HG02885 (cell line): Measurements from ENCODE around the gene MACROH2A1.
"Not testable (repeated sequence)": the region's sequence is repeated elsewhere in the genome, so short reads cannot be mapped to it uniquely, and the experiment has no call there.

Source experiments
- ATAC-seq: cut with Tn5 transposase; IDR thresholded peaks from one replicate; pipeline ENCODE4 v1.9.1; 2021; ENCODE audit warnings: mild to moderate bottlenecking; ENCODE audit not compliant: unreplicated experiment, poor library complexity

The MACROH2A1 gene

GRCh38 chr5:135382981-135383380, 16.1 kb downstream of the MACROH2A1 start:
- no peak for ATAC-seq

DNA sequence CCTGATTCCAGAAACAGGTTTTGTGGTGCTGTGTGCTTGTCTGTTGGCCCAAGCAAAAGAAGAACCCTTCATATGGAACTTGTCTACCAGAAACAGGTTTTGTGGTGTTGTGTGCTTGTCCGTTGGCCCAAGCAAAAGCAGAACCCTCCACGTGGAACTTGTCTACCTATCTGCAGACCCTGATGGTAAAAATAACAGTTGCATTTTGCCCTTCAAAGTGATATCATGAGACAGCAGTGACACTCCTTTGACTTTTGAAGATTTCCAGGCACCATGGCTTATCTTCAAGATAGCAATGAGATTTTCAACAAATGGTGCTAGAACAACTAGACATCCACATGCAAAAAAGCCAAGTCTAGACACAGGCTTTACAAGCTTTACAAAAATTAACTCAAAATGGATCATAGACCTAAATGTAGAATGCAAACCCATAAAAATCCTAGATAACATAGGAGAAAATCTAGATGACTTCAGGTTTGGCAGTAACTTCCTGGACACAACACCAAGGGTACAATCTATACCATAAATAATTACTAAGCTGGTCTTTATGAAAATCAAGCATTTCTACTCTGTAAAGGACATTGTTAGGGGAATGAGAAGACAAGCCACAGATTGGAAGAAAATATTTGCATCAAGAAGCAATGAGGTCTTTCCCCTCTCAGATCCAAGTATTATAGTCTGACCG, 16.8 kb downstream of the MACROH2A1 start:
- no peak for ATAC-seq

DNA sequence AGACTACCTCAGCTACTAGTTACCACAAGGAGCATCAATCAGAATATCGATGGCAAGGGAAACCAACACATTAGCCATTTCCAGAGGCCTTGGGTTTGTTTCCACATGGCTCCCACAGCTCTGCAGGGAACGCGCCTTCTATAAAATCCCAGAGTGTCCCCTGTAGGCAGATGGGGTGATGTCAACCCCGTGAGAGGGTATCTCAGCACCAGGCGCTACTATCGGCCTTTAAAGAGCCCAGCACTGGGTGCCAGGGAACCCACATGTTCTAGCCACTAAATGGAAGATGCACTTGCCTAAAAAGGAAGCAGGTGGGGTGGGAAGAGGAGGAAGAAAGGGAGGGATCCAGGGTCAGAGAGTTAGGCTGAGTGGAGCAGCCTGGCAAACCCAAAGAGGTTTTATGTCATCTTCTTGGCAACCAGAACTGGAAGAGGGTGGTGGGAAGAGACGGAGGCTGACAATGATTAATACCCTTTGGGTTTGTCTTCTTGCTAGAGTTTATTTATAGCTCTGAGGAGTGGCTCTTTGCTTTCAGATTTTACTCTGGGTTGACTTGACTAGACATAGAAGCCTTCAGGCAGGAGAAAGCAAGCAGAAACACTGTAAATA, 19.9 kb downstream of the MACROH2A1 start:
- no peak for ATAC-seq

GRCh38 chr5:135377751-135378680, 21.0 kb downstream of the MACROH2A1 start:
- no peak for ATAC-seq

- peak; percentile 79 for ATAC-seq
These were observed 21.9 kb downstream of the MACROH2A1 start for GRCh38 chr5:135376961-135377624.

DNA sequence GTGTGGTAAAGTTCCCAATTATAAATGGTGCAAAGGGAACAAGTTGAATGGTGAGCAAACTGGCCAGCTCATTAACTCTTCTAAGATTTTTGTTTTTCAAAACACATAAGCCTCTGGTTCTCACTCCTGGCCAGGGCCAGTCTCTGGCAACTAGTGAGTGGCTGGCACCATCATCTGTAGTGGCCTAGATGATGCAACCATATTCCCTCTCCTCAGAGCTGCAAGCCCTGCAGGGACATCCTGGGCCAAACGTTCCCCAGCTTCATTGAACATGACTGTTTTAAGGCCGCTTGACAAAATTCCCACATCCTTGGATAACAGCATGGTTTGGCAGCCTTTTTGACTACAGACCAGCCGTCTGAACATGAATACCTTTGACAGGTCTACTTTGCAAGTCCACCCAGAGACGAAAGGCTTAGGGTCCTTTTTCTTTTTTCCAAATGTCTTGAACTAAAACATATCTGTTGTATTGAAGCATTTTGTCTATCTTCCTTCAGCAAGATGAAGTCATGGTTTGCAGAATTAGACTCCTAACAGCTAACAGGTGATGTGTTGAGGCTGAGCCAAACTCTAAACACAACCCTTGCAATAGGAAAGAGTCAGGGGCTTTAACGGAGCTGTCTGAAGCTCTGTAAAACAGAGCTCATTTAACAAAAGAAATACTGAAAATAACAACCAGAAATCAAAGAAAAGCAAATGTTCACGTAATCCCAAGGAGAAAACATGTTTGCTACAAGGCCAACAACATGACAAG, 23.8 kb downstream of the MACROH2A1 start:
- ATAC-seq = no peak

DNA sequence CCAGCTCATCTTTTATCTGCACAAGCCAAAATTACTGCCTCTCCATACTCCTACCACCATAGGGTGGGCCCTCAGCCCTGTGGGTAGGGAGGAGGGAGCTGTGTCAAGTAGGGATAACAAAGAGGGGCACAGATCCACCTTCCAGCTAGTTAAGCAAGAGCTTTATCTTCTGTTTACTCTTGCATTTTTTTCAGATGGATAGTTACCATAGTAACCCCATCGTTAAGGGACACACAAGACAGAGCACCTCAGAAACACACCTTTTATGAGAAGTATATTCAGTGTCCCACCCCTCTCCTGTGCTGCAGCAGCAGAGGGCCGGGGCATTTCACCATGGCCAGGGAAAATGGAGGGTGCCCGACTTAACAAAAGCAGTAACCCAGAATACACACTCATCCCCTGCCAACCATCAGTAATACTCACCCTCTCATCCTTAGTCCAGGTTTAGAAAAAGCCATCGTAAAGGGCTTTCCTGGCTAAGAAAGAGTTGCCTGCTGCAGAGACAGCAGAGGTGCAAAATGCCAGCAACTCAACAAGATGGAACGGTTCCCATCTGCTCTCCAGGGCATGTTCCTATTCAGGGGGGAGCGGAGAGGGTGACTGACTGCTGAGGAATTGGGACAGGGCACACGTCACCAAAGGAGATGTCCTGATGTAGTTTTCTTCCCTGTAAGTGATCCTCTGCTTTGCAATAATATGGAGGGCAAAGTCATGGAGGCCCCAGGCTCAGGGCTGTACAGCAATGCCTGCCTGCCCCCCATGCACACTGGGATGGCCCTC, 25.1 kb downstream of the MACROH2A1 start:
- no peak for ATAC-seq

DNA sequence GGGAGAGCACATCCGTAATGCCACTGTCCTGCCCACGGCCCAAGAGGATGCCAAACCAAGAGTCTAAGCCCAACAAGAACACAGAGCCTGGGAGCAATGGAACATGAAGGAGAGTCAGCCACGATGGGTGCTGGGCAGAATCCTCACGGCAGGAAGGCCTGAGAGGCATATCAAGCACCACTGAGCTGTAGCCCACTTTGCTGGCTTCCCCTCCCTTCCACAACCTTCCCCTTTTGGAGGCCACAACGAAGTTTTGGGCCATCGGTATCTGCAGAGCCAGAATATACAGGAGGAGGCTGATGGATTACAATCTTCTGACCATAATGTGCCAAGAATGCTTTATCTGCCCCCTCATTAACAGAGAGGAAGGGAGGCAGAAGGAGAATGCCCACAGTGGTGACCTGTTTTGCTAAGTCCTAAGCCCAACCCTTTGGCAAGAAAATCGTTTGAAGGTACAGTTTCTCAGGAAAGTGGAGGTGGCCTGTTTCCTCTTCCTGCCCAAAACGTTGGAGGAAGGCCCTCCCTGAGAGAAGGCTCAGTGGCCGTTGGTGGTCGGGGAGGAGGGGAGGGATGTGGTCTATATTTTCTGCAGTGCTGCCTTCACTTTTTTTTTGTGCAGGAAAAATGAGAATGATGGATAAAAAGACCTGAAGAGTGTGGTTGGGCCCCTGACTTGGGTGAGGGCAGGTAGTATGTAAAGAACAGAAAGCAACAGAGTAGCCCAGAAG, 26.2 kb downstream of the MACROH2A1 start:
- no peak for ATAC-seq

DNA sequence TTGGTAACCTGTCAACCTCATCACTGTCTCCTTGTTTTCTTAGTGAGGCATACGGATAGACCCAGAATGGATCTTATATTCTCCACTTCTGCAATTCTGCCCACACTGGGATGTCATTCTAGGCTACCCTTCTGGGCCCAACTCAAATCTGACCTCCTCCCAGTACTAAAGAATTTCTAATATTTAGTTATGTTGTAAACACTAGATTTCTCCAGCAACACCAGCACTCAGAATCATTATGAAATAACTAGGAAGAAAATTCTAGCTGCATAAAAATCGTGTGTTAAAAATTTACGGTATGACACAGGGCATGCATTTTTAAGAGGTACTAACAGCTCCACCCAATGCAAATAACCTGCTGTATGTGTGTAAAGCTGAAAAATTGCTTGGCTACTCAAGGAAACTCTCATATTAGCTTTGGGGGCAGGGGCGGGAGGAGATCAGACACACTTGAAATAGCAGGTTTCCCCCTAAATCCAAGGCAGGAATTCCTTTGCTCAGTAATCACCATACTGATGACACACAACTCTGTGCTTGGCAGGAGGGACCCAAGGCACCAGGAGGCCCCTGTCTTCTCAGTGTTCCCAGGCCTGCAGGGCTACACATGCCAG, 27.3 kb downstream of the MACROH2A1 start:
- no peak for ATAC-seq

- ATAC-seq = no peak
These were observed 29.1 kb downstream of the MACROH2A1 start for GRCh38 chr5:135369952-135370351.

- no peak for ATAC-seq
These were observed 31.5 kb downstream of the MACROH2A1 start for GRCh38 chr5:135367554-135367953.

DNA sequence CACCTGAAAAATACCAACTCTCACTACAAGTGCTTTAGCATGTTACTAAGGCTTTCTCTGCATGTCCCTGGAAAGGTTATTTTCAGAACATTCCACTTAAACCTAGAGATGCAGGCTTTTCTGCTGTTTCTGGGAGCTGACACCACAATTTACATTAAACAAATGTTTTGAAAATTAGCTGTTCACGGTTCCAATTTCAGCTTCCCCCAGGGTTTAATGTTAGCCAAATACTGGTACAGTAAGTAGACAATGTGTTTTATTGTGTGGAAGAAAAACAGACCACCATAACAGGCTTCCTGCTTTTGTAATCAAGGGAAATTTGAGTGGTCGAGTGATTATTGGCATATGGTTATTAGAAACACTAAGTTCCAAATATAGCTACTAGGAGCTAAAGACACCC, 32.0 kb downstream of the MACROH2A1 start:
- ATAC-seq = no peak

DNA sequence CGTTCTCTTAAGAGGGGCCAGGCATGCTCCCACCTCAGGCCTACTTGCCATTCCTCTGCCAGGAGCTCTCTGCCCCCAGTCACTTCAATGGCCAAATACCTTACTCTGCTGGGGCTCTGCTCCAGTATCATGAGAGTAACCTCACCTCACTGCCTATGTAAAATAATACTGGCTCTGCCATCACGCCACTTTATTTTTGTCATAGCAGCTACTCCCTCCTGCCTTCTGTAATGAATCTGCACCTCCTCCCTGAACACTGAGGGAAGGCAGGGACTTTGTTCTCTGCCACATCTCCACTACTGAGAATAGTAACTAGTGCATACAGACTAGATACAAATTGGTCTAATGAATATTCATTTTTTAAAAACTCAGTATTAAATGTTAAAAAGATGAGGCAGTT, 33.8 kb downstream of the MACROH2A1 start:
- no peak for ATAC-seq

DNA sequence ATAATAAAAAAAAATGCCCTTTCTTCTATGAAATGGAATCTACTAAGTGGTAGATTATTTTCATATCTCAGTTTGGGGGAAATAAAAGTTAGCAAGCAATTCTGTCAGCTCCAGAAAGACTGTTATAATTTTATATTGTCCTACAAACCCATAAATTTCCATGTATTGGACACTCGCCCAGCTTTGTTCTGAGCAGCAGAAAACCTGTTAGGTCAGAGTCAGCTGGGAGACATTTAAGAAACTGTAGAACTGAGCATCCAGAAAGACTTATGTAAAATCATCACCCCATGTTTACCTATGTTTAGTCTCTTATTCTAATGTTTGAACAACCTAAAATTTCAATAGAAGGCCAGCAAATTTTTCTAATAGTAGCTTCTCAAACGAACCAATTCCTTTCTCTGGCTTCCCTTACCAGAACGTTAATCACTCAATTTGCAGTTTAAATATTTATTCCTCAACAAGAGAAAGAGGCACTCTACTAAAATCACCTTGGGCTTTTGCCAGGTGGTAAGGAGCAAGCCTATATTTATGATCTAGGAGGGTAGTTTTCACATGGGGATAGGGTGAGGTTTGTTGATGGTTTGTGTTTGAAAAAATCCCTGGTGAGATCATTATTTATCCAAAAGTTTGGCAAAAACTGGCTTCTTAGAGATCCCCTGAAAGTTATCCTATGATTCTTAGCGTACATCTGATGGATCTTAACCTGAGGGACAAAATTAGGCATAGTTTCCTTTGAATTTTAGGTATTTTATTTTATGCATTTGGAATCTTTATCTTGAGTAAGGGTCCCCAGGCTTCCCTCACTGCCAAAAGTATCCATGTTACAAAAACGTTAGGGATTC, 34.4 kb downstream of the MACROH2A1 start:
- ATAC-seq = no peak

DNA sequence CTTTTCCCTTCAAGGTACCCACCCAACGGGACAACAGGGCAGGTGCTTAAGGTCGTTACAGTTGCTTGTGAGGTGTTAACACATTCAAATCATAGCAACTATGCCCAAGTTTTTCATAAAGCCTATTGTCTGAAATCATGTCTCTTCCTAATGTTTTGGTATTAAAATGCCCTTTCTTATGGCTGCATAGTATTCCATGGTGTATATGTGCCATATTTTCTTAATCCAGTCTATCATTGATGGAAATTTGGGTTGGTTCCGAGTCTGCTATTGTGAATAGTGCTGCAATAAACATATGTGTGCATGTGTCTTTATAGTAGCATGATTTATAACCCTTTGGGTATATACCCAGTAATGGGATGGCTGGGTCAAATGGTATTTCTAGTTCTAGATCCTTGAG, 35.7 kb downstream of the MACROH2A1 start:
- ATAC-seq = not testable (repeated sequence)

- ATAC-seq = no peak
These were observed 36.9 kb downstream of the MACROH2A1 start for GRCh38 chr5:135362102-135362501.
